GM10248 (cell line): ENCODE results near the gene MORC2.

Experiments used
- CTCF ChIA-PET: fragments of 300-600 bp; sonication (Branson Sonifier 250); formaldehyde crosslinking; extraction: SDS; loops from one replicate; lab custom pipeline; 2021; ENCODE audit warnings: antibody characterized with exemption; lab: Yijun Ruan, JAX
- POLR2A ChIA-PET: fragments of 350-650 bp; sonication (Branson Sonifier 250); formaldehyde crosslinking; extraction: SDS; loops from one replicate; lab custom pipeline; 2020; ENCODE audit warnings: antibody characterized with exemption; lab: Yijun Ruan, JAX
- DNase-seq: peaks from one replicate; pipeline ENCODE4 v3.0.0; 2012; ENCODE audit errors: extremely low spot score
- TF ChIP-seq, protein P1 (sequence below): IDR thresholded peaks from 2 replicates; pipeline ENCODE4 v1.5.1; 2012; ENCODE audit warnings: mild to moderate bottlenecking, low read depth; ENCODE audit errors: extremely low read depth, missing control alignments, control extremely low read depth

Gene MORC2

GRCh38 chr22:30933457-30933856, 35.1 kb downstream of the MORC2 start:
- ChIA-PET POLR2A (no interaction called here), CTCF (interaction anchor here (3.7 kb wide), 1 partner anchor 13 kb away, joined by 23 read pairs; no protein-coding TSS in a partner anchor)
- TF ChIP-seq, protein P1, sequence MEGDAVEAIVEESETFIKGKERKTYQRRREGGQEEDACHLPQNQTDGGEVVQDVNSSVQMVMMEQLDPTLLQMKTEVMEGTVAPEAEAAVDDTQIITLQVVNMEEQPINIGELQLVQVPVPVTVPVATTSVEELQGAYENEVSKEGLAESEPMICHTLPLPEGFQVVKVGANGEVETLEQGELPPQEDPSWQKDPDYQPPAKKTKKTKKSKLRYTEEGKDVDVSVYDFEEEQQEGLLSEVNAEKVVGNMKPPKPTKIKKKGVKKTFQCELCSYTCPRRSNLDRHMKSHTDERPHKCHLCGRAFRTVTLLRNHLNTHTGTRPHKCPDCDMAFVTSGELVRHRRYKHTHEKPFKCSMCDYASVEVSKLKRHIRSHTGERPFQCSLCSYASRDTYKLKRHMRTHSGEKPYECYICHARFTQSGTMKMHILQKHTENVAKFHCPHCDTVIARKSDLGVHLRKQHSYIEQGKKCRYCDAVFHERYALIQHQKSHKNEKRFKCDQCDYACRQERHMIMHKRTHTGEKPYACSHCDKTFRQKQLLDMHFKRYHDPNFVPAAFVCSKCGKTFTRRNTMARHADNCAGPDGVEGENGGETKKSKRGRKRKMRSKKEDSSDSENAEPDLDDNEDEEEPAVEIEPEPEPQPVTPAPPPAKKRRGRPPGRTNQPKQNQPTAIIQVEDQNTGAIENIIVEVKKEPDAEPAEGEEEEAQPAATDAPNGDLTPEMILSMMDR = no peak
- no peak for DNase-seq

DNA sequence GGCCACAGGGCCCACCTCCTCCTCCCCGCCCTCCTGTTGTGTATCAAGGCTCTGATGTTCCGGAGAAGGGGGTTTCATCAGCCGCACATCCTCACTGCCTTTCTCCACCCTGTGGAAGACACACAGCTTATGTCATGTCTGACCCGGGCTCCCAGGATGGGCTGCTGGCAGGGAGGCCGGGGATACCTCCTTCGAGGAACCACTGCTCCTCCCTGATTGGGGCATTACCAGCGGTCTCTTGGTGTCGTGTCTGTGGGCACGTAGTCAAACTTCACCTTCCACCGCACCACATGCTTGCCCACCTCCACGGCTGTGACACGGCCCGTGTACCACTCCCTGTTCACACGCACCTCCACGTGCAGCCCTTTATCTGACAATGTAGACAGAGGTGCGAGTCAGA, 35.9 kb downstream of the MORC2 start:
- ChIA-PET POLR2A (no interaction called here), CTCF (interaction anchor here (0.7 to 3.7 kb wide), 2 partner anchors 12 to 13 kb away, joined by 3 to 23 read pairs; no protein-coding TSS in a partner anchor)
- DNase-seq = no peak
- TF ChIP-seq, protein P1 = no peak

DNA sequence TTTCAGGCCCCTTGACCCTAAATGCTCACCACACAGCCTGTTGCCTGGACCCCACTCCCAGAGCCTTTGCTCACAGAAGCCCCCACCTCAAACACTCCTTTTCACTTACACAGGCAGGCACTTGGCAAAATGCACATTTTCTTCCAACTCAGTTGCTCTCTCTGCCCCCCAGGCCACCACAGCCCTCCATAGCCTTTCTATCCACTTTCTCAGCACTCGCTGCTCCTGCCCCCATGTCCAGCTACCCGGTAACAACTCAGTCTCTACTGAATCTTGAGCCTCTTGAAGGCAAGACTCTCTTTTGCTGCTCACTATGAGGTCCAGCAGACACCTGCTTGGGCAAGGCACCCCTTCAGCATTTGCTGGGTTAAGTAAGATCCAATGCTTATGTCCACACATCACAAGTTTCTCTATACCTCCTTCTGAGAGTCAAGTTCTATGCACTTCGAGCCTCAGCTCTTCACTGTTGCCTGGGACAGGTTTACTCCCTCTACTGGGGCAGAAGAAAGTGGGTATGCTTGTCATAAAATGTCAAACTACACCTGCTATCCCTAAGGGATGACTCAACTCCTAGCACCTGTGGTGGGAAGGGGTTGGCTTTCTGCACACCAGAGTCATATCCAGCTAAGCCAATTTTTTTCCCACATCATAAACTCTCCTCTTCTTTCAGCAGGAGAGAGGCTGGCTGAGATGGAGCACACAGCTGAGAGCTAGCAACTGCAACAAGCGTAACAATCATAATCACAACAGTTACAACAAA, 36.9 kb downstream of the MORC2 start:
- TF ChIP-seq, protein P1 = no peak
- ChIA-PET POLR2A (no interaction called here), CTCF (interaction anchor here (0.7 to 3.7 kb wide), 3 partner anchors 11 to 88 kb away, joined by 3 to 23 read pairs (median 3); no protein-coding TSS in a partner anchor)
- no peak for DNase-seq

- DNase-seq = no peak
- POLR2A ChIA-PET = no interaction called here
- TF ChIP-seq, protein P1 = no peak
- CTCF ChIA-PET = interaction anchor here (3.7 kb wide), 1 partner anchor 10 kb away, joined by 23 read pairs; no protein-coding TSS in a partner anchor
These were observed 38.3 kb downstream of the MORC2 start for GRCh38 chr22:30930228-30930627.

GRCh38 chr22:30928401-30928800, 40.2 kb downstream of the MORC2 start:
- TF ChIP-seq, protein P1 = no peak
- ChIA-PET POLR2A (no interaction called here), CTCF (no interaction called here)
- DNase-seq = no peak

- no peak for DNase-seq
- ChIA-PET POLR2A (no interaction called here), CTCF (no interaction called here)
- TF ChIP-seq, protein P1 = no peak
These were observed 40.8 kb downstream of the MORC2 start for GRCh38 chr22:30927806-30928205.
